GM20000 (cell line): ENCODE results near the gene BBOX1.

ENCODE experiments used
- DNase-seq: peaks from one replicate; pipeline ENCODE4 v3.0.0; 2012; ENCODE audit warnings: low spot score
- CTCF ChIP-seq: IDR thresholded peaks from 2 replicates; pipeline ENCODE4 v1.5.1; 2012; ENCODE audit warnings: mild to moderate bottlenecking, control low read depth; ENCODE audit errors: extremely low read depth, missing control alignments

Gene BBOX1

GRCh38 chr11:27075655-27076054 lies 35.0 kb downstream of the BBOX1 start:
- TF ChIP-seq CTCF = no peak
- no peak for DNase-seq

DNA sequence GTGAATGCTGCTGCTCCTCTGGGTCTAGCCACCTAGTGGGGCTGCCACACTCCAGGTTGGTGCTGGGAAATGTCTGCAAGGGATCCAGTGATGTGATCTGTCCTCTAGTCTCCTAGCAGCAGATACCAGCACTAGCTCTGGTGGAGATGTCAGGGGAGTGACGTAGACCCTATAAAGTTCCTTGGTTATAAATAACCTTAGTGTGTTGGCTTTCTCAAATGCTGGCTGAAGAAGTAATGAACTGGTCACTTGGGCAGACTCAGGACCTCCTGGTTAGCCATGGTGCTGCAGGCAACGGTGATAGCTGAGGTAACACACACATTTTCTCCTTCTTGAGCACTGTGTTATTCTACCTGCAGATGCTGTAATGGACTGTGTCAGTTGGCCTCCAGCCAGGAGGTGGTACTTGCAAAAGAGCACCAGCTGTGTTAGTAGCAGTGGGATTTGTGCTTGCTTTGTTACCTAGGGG lies 35.5 kb downstream of the BBOX1 start:
- DNase-seq = no peak
- TF ChIP-seq CTCF = no peak

- no peak for DNase-seq
- no peak for TF ChIP-seq CTCF
These were observed 40.4 kb downstream of the BBOX1 start for GRCh38 chr11:27081056-27081455.

DNA sequence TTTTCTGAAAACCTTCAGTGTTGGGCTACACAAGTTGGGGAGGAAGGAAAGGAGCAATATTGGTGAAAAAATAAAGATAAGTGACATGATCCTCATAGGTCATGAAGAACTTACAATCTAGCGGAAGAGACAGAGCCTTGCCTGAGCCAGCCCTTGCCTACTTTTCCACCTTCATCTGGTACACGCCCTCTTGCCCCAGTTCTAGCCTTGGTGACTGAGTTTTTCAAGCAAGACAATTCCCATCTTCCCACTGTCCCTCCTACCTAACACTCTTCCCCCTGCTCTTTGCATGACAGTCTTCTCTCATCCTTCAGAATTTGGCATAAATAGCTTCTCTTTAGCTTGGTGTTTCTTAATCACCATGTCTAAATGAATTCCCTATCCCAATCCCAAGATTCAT lies 42.6 kb downstream of the BBOX1 start:
- no peak for DNase-seq
- TF ChIP-seq CTCF = no peak

GRCh38 chr11:27083782-27084181 lies 43.2 kb downstream of the BBOX1 start:
- DNase-seq = no peak
- TF ChIP-seq CTCF = no peak

GRCh38 chr11:27084518-27084917 lies 43.9 kb downstream of the BBOX1 start:
- no peak for TF ChIP-seq CTCF
- no peak for DNase-seq

DNA sequence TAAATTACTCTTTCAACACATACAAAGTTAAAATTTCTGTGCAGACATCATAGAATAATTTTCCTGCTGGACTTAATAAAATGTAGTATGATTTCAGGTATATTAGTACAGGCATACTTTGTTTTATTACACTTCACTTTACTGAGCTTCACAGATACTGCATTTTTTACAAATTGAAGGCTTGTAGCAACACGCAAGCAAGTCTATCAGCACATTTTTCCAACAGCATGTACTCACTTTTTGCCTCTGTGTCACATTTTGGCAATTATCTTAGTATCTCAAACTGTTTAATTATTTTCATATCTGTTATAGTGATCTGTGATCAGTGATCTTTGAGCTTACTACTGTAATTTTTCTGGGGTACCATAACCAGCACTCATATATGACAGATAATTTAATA lies 44.5 kb downstream of the BBOX1 start:
- no peak for TF ChIP-seq CTCF
- DNase-seq = no peak
